Measurements from ENCODE around the gene BRS3.

BRS3 gene

GRCh38 chrX:136519069-136519468, 31.3 kb downstream of the BRS3 start:
- H3K36me3 ChIP-seq (ENCODE audit: control insufficient read depth, insufficient read depth, low read length), result no peaks in the 10 kb centered on the region
- TF ChIP-seq CTCF (IDR thresholded peaks at IDR 0.05; ENCODE audit: insufficient read depth, low read length, poor library complexity, severe bottlenecking), result no peak
- H3K4me3 ChIP-seq (replicated peaks; ENCODE audit: low read depth, low read length), result no peak overlapping the region
- H3K27me3 ChIP-seq (replicated peaks; ENCODE audit: control insufficient read depth, insufficient read depth, low read length), result no peaks in the 10 kb centered on the region
- DNase-seq (ENCODE audit: extremely low read depth, insufficient read length), result no peak

GRCh38 chrX:136523770-136524169, 36.0 kb downstream of the BRS3 start:
- Histone ChIP-seq H3K27me3 (replicated peaks; ENCODE audit: control insufficient read depth, insufficient read depth, low read length) (no peaks in the 10 kb centered on the region), H3K4me3 (replicated peaks; ENCODE audit: low read depth, low read length) (no peak overlapping the region), H3K36me3 (ENCODE audit: control insufficient read depth, insufficient read depth, low read length) (no peaks in the 10 kb centered on the region)
- DNase-seq (ENCODE audit: extremely low read depth, insufficient read length), result no peak
- TF ChIP-seq CTCF (IDR thresholded peaks at IDR 0.05; ENCODE audit: insufficient read depth, low read length, poor library complexity, severe bottlenecking), result no peak

DNA sequence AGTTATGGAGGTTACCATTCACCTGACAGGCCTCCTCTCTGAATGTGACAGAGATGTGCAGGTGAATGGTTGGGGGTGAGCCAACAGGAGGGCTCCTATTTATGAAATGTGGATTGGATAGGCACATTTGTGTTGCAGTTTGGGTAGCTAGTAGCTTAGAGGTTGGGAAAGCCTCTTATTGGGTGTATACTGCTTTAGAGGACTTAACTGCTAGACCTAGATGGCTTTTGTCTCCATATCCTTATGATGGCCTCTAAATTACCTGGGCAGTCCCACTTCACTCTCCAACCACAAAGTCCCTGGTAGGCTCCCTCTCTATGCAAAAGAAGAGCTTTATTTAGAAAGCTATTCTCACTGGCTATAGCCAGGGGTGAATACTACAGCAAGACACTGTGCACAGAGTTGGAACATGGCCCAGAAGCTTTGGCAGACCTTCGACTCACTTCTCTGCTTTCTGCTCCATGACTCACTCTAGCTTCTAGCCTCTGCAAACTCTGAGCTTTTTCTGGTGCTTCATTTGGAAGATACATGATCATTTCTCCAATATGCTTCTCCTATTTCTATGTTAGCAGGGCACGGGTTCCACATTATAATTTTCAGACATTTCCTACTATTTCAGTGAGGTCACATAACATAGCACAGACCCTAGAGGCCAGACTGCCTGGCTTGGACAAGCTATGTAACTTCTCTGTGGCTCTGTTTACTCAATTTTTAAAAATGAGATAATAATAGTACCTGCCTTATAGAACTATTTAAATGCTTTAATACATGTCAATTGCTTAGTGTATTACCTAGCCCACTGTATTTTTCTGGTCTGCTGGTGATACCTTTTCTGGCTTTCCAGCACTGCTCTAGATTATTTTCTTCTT, 38.2 kb downstream of the BRS3 start:
- no peaks in the 10 kb centered on the region for H3K27me3 ChIP-seq (replicated peaks; ENCODE audit: control insufficient read depth, insufficient read depth, low read length)
- no peak for DNase-seq (ENCODE audit: extremely low read depth, insufficient read length)

DNA sequence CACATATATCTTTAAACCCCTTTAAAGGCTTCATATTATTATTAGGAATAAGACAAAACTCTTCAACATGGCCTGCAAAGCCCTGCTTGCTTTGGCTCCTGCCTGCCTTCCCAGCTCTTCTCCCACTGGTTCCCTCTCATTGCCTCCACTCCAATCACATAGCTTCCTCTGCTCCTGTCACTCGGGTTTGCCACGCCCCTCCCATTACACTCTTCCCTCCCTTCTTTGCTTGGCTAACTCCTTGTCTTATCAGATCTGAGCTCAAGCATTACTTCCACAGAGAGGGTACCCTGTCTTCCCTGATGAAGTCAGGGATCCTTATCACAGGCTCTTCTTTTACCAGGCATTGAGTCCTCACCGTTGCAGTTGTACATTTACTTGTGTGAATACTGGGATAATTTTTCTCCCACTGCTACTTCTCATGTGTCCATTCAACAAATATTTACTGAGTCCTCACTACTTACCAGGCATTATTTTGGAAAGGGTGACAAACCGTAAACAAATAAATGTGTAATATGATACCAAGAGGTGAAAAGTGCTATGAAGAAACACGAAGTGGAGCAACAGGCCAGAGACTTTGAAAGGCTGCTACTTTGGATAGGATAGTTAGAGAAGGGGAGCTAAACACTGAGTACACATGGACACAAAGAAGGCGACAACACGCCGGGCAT, 41.0 kb downstream of the BRS3 start:
- DNase-seq (ENCODE audit: extremely low read depth, insufficient read length), result no peak
- H3K27me3 ChIP-seq (replicated peaks; ENCODE audit: control insufficient read depth, insufficient read depth, low read length), result no peaks in the 10 kb centered on the region

More for the DNA sequence above, 38.2 kb downstream of the BRS3 start:
- TF ChIP-seq CTCF (IDR thresholded peaks at IDR 0.05; ENCODE audit: insufficient read depth, low read length, poor library complexity, severe bottlenecking), result no peak
- no peak overlapping the region for H3K4me3 ChIP-seq (replicated peaks; ENCODE audit: low read depth, low read length)
- H3K36me3 ChIP-seq (ENCODE audit: control insufficient read depth, insufficient read depth, low read length), result no peaks in the 10 kb centered on the region

GRCh38 chrX:136529795-136530194, 42.0 kb downstream of the BRS3 start:
- no peaks in the 10 kb centered on the region for H3K36me3 ChIP-seq (ENCODE audit: control insufficient read depth, insufficient read depth, low read length)
- TF ChIP-seq CTCF (IDR thresholded peaks at IDR 0.05; ENCODE audit: insufficient read depth, low read length, poor library complexity, severe bottlenecking), result no peak
- no peak for DNase-seq (ENCODE audit: extremely low read depth, insufficient read length)
- no peaks in the 10 kb centered on the region for H3K27me3 ChIP-seq (replicated peaks; ENCODE audit: control insufficient read depth, insufficient read depth, low read length)
- H3K4me3 ChIP-seq (replicated peaks; ENCODE audit: low read depth, low read length), result no peak overlapping the region

More for the DNA sequence above, 41.0 kb downstream of the BRS3 start:
- H3K36me3 ChIP-seq (ENCODE audit: control insufficient read depth, insufficient read depth, low read length), result no peaks in the 10 kb centered on the region
- H3K4me3 ChIP-seq (replicated peaks; ENCODE audit: low read depth, low read length), result no peak overlapping the region
- no peak for TF ChIP-seq CTCF (IDR thresholded peaks at IDR 0.05; ENCODE audit: insufficient read depth, low read length, poor library complexity, severe bottlenecking)
